C4-2B (cell line): Measurements from ENCODE around the gene FNDC1.

ENCODE experiments used
- CTCF ChIP-seq: fragments of 450-650 bp; conservative IDR thresholded peaks from 2 replicates; pipeline ENCODE4 v1.5.1; 2017; ENCODE audit warnings: mild to moderate bottlenecking
- ZFX ChIP-seq: fragments of 450-650 bp; IDR thresholded peaks from 2 replicates; pipeline ENCODE4 v1.6.1; 2017

DNA sequence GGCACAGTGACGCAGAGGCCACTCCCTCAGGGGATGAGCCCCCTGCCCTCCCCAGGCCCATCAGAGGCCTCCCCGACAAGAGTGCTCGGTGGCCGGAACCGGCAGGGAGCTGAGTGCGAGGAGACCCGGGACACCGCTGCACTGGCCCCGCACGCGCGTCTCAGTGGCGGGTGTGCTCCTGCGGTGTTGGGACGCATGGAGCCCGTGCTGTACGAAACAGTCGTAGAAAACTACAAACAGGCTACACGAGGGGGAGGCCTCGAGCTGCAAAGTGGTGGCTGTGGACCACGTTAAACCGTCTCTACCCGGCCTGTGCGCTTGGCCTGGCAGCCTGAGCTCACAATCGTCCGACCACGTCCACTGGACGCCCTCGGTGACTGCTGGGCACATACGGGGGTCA, 40.2 kb upstream of the FNDC1 start:
- no peak for TF ChIP-seq CTCF
- TF ChIP-seq ZFX = no peak
